GM12891 (cell line): ENCODE measurements around the gene EPS8L3.
"Not testable (repeated sequence)": the region's sequence is repeated elsewhere in the genome, so short reads cannot be mapped to it uniquely, and the experiment has no call there.

ENCODE experiments used
- DNase-seq: peaks from one replicate; pipeline ENCODE4 v3.0.0; 2011; ENCODE audit warnings: low spot score; ENCODE audit not compliant: insufficient read length
- FAIRE-seq: peaks from 2 replicates; lab custom pipeline; 2011; peaks lifted over from hg19 to GRCh38; lab: Jason Lieb, UNC
- PAX5 ChIP-seq: IDR thresholded peaks from 2 replicates; pipeline ENCODE4 v1.6.1; 2011; ENCODE audit warnings: low read length, moderate library complexity, mild to moderate bottlenecking; ENCODE audit not compliant: insufficient read depth, severe bottlenecking
- POLR2A ChIP-seq: IDR thresholded peaks from 2 replicates; pipeline ENCODE4 v1.6.1; 2011; ENCODE audit warnings: low read depth, low read length, control low read depth
- POLR2AphosphoS5 ChIP-seq: IDR thresholded peaks from 2 replicates; pipeline ENCODE4 v1.6.1; 2011; ENCODE audit warnings: low read depth, low read length, control low read depth
- POU2F2 ChIP-seq: IDR thresholded peaks from 2 replicates; pipeline ENCODE4 v1.6.1; 2011; ENCODE audit warnings: low read depth, mild to moderate bottlenecking, control low read depth, low read length, moderate library complexity
- SPI1 ChIP-seq: IDR thresholded peaks from 2 replicates; pipeline ENCODE4 v1.6.1; 2011; ENCODE audit warnings: low read depth, low read length, control low read depth
- TAF1 ChIP-seq: IDR thresholded peaks from 2 replicates; pipeline ENCODE4 v1.6.1; 2011; ENCODE audit warnings: low read depth, low read length, control low read depth

The EPS8L3 gene

DNA sequence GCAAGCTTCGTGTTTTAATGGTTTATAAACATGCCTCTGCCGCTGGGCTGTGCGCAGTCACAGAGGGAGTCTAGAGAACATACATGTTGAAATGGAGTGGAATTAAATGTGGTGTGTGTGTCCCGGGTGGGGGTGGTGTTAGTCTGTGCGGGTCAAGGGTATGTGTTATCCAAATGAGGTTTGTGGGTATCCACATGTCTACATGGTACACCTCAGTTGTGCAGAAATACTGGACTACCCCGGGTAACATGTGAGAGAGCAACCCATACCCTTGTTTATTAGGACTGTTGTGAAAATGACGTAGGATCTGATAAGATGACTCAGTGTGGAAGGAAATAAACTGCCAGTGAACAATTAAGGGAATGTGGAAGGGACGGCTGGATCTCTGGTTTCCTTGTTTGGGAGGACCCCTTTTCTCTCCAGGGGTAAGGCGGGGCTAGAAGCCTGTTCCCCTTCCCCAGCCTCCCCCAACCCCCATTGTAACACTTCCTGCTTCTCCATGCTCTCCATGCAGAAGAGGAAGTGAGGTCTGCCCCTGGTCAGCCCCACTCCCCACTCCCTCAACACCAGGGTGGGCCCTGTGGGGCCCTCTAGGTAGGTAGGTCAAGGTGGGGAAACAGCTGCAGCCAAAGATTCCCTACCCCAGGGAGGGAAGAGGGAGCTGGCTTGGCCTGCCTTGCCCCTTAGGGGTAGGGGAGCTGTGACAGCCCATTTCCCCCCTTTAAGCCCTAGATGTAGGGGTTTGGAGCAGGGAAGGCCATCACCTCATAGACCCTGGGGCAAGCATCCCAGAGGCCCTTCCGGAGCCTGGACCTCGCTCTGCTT, 690 bp downstream of the EPS8L3 start:
- FAIRE-seq (peak; percentile 40), DNase-seq (no peak)
- TF ChIP-seq POU2F2 (no peak), SPI1 (peak; percentile 57; the same call in 1 of the 2 replicates)

DNA sequence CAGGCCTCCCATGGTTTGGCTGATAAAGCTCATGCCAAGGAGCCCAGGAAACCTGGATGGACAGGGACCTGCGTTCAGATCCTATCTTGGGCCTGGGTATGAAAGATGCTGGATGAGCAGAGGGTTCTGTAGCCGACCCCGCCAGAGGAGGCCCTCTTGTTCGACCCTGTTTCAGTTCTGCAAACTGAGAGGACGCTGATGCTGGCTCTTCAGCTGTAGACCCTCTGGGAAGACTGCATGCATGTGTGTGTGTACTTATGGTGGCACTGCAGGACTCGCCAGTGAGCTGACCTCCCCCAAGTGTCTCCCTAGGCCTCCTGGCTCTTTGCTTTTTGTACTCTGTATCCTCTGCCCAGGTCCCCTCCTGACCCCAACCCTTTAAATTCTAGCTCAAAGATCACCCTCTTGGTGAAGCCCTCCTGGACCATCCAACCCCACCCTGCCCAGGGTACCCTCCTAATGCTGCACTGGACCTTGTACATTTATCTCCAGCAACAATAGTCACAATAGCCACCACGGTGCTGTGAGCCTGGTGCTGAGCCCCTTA, 1.6 kb downstream of the EPS8L3 start:
- FAIRE-seq (no peak), DNase-seq (no peak)
- peak; percentile 70 for TF ChIP-seq SPI1
- TF ChIP-seq POLR2A, result no peak
- TF ChIP-seq TAF1, result no peak

- FAIRE-seq (no peak), DNase-seq (no peak)
- TF ChIP-seq TAF1 (no peak), PAX5 (no peak)
Measured at GRCh38 chr1:109761227-109762038, 2.3 kb downstream of the EPS8L3 start.

DNA sequence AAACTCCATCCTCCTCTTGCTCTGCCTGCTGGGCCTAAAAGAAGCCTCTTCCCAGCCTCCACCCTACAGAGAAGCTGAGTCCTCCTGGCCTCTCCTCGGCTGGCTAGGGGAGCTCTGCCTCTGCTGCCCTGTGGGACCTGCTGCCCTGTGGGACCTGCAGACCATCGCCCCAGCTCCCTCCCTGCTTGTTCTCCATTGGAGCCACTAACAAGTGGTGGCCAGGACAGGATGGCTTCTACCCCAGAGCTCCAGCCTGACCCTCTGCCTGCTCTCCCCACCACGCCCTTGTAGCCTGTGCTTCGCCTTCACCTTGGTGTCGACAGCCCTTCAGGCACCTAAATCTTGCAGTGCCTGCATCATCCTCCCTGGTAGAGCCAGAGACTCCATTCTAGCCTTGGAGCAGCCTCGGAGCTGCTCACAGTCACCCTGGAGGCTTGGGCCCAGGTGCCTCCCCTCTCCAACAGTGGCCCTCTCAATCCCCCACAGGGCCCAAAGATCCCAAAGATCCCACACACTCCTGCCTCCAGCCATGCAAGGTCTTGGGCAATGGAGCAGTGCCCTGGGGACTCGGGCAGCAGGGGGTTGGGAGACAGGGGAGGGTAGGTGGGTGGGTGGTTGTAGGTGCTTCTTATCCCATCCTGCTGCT, 3.0 kb downstream of the EPS8L3 start:
- DNase-seq (no peak), FAIRE-seq (no peak)
- TF ChIP-seq POLR2AphosphoS5 (no peak), POU2F2 (no peak), PAX5 (no peak), SPI1 (no peak), TAF1 (no peak), POLR2A (no peak)

- FAIRE-seq, result no peak
- TF ChIP-seq TAF1, result no peak
- DNase-seq, result no peak
Measured at GRCh38 chr1:109759513-109760334, 4.0 kb downstream of the EPS8L3 start.

DNA sequence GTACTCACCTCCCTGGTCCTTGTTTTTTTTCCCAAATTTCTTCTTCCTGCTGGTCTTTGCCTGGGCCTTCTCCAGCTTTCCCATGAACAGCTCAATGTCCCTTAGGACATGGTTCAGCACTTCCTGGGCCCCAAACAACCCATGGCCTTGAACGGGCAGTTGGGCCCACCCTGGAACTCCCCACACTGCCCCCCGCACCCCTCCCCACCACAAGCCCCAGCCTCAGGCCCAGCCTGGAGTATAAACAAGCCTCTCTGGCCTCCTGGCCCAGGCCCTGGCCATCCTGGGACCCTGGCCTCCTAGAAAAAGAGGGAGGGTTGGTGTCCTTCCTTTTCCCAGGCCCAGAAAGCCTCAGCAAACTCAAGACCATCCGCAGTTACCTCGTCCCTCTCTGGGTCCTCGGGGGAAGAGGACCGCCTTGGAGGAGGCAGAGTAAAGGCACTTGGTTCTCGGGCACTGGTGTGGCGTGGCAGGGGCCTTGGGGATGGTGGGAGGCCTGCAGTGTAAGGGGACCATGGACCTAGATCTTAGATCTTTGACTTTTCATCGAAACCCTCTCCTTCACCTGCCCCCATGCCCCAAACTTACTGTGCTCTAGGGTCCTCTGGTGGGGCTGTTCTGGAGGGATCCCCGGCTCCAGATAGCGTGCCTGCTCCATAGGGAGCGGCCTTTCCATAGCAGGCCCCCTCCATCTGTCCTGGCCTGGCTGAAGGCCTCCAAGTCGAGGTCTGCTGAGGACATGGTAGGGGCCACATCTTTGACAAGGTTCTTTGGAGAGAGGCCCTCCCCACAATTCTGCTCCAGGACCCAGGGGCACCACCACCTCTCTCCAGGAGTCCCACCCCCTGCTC, 5.6 kb downstream of the EPS8L3 start:
- no peak for DNase-seq
- TF ChIP-seq SPI1 (no peak), POLR2A (no peak), PAX5 (no peak), TAF1 (no peak), POU2F2 (no peak), POLR2AphosphoS5 (no peak)
- no peak for FAIRE-seq

GRCh38 chr1:109756848-109757521, 6.7 kb downstream of the EPS8L3 start:
- DNase-seq (no peak), FAIRE-seq (no peak)
- TF ChIP-seq POLR2AphosphoS5, result no peak
- TF ChIP-seq SPI1, result no peak
- TF ChIP-seq POLR2A, result no peak
- TF ChIP-seq POU2F2, result no peak
- TF ChIP-seq TAF1, result no peak
- no peak for TF ChIP-seq PAX5

DNA sequence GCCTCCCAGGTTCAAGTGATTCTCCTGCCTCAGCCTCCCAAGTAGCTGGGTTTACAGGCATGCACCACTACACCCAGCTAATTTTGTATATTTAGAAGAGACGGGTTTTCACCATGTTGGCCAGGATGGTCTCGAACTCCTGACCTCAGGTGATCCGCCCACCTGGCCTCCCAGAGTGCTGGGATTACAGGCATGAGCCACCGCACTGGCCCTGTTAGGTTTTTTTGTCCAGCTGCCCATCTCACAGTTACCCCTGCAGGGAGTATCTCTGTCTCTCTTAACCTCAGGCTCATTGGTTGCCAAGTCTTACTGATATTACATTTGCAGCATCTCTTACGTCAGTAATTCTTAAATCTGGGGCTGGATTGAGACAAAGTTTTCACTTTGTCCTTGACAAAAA, 7.4 kb downstream of the EPS8L3 start:
- FAIRE-seq, DNase-seq: not testable (repeated sequence)
